GM23338 (cell line): Measurements from ENCODE around the gene ZNF740. TPM values are rescaled to one million over a fixed set of nuclear protein-coding genes. Genes with fewer than 3 reads are reported as not detected.

ENCODE experiments used
- CREB1 ChIP-seq: fragments of 250-450 bp; sonication (Bioruptor Pico); IDR thresholded peaks from 2 replicates; pipeline ENCODE4 v1.5.0; 2020; ENCODE audit warnings: low read depth, mild to moderate bottlenecking, moderate library complexity
- CTCF ChIP-seq, 2 experiments: fragments of 200-600 bp in 1 of 2; sonication (generic) in 1 of 2; conservative IDR thresholded peaks; 2 replicates each; pipeline versions ENCODE4 v1.5.1 to v1.6.1; 2016 to 2017; ENCODE audit warnings: antibody characterized with exemption in 2 of 2, low read depth in 2 of 2, mild to moderate bottlenecking in 2 of 2, moderate library complexity in 1 of 2
- EZH2 ChIP-seq: fragments of 200-600 bp; sonication (generic); IDR thresholded peaks from one replicate; pipeline ENCODE4 v1.8.0; 2017; ENCODE audit warnings: antibody characterized with exemption, mild to moderate bottlenecking, low read depth; ENCODE audit not compliant: unreplicated experiment
- EZH2phosphoT487 ChIP-seq: fragments of 200-600 bp; sonication (generic); IDR thresholded peaks from one replicate; pipeline ENCODE4 v1.8.1; 2018; ENCODE audit warnings: antibody characterized with exemption; ENCODE audit not compliant: unreplicated experiment
- JUNB ChIP-seq: IDR thresholded peaks from one replicate; pipeline ENCODE4 v1.6.1; 2016; ENCODE audit warnings: antibody characterized with exemption; ENCODE audit not compliant: unreplicated experiment
- POLR2AphosphoS5 ChIP-seq: IDR thresholded peaks from 2 replicates; pipeline ENCODE4 v1.6.1; 2016; ENCODE audit warnings: antibody characterized with exemption, low read depth
- STAT1 ChIP-seq: IDR thresholded peaks from one replicate; pipeline ENCODE4 v1.6.1; 2016; ENCODE audit warnings: antibody characterized with exemption; ENCODE audit not compliant: unreplicated experiment
- ZNF114 ChIP-seq: fragments of 250-450 bp; sonication (Bioruptor Pico); IDR thresholded peaks from 2 replicates; pipeline ENCODE4 v1.5.0; 2020; ENCODE audit warnings: mild to moderate bottlenecking, moderate library complexity
- ZNF331 ChIP-seq: fragments of 250-450 bp; sonication (Bioruptor Pico); IDR thresholded peaks from 2 replicates; pipeline ENCODE4 v1.5.0; 2020; ENCODE audit warnings: low read depth, mild to moderate bottlenecking, moderate library complexity
- ZNF462 ChIP-seq: fragments of 250-450 bp; sonication (Bioruptor Pico); IDR thresholded peaks from 2 replicates; pipeline ENCODE4 v1.5.0; 2020; ENCODE audit warnings: mild to moderate bottlenecking, moderate library complexity
- polyA plus RNA-seq: library from polyadenylated mRNA; unstranded; fragments of >200 nt; fragmentation: Nextera tagmentation; extraction: Ambion mirVana; gene quantifications from 2 replicates; pipeline ENCODE4 v1.2.1, GENCODE V29; 2016
- total RNA-seq: library from RNA; depleted of rRNA; stranded (reverse); fragments of >200 nt; shearing (Covaris generic); gene quantifications from 2 replicates; pipeline ENCODE4 v1.2.3, GENCODE V29; 2014
- TF ChIP-seq, protein P1 (sequence below): IDR thresholded peaks from 2 replicates; pipeline ENCODE4 v1.6.1; 2016; ENCODE audit warnings: antibody characterized with exemption

ZNF740 gene
- total and polyA plus RNA-seq, 2 experiments from 2014 or later = 2.6 to 13.0 TPM

DNA sequence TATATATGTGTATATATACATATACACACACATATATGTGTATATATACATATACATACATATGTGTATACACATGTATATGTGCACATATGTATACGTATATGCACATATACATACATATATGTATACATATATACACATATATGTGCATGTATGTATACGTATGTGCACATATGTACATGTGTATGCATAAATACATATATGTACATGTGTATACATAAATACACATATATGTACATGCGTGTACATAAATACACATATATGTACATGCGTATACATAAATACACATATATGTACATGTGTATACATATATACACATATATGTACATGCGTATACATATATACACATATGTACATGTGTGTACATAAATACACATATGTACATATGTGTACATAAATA is 33.3 kb upstream of the ZNF740 start (continued):
- TF ChIP-seq ZNF462 (CRISPR knock-in tag) (no peak), EZH2 (no peak), CREB1 (CRISPR knock-in tag) (no peak), POLR2AphosphoS5 (no peak), STAT1 (no peak), JUNB (no peak), ZNF114 (CRISPR knock-in tag) (no peak), ZNF331 (CRISPR knock-in tag) (no peak), EZH2phosphoT487 (no peak), CTCF (conservative IDR thresholded peaks at IDR 0.05; ENCODE audit: low read depth in 2 of 2) (no peak)
- TF ChIP-seq, protein P1, sequence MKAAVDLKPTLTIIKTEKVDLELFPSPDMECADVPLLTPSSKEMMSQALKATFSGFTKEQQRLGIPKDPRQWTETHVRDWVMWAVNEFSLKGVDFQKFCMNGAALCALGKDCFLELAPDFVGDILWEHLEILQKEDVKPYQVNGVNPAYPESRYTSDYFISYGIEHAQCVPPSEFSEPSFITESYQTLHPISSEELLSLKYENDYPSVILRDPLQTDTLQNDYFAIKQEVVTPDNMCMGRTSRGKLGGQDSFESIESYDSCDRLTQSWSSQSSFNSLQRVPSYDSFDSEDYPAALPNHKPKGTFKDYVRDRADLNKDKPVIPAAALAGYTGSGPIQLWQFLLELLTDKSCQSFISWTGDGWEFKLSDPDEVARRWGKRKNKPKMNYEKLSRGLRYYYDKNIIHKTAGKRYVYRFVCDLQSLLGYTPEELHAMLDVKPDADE = no peak
